HG03139 (cell line): ENCODE data around the gene FAM83B.
"Not testable (repeated sequence)": the region's sequence is repeated elsewhere in the genome, so short reads cannot be mapped to it uniquely, and the experiment has no call there.

ENCODE experiments used
- ATAC-seq: cut with Tn5 transposase; IDR thresholded peaks from one replicate; pipeline ENCODE4 v1.9.1; 2021; ENCODE audit not compliant: unreplicated experiment

FAM83B gene

DNA sequence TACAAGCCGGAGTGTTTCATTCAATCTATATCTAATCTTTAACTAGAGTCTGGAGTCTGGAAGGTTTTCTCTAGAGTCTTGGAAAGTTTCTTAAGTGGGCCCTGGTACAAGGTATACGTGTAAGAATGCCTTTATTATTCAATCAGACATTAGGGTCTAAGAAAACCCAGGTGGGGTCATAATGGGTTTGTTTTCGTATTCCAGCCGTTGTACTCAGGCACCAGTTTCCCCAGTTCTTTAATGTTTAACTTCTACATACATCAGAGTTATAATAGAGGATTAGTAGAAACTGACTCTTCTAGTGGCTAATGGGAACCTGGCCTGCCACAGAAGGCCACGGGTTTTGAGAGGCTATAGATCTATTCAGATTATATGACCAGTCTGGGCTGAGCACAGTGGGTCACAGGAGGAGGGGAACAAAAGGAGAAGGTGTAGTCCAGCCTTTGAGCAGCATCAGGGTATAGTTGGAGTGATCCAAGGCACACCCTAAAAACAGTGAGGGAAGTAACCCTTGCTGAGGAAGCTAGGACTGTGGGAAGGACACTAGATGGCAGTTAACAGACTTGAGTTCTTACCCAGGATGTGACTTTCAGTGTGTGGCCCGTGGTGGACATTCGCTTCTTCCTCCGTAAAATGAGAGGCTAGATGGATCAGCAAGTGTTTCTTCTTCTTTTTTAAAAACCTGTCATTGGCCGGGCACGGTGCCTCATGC lies 15.5 kb downstream of the FAM83B start:
- no peak for ATAC-seq

DNA sequence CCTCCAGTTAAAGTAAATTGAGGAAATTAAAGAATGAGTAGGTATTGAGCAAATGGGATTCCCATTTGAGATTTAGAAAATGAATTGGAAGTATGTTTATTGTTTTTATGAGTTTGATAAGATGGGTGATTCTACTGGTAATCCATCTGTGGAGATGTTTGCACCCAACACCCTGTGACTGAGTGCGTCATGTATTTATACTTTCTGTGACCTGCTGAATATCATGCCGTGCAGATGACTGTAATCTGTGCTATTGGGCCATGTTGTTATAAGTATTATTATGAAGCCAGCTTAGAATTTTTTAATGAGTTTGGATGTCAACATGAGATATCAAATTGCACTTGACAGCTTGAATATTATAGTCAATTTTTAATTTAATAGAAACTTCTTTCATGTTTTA lies 17.7 kb downstream of the FAM83B start:
- no peak for ATAC-seq

- no peak for ATAC-seq
Observed at GRCh38 chr6:54865091-54865631, 18.6 kb downstream of the FAM83B start.

DNA sequence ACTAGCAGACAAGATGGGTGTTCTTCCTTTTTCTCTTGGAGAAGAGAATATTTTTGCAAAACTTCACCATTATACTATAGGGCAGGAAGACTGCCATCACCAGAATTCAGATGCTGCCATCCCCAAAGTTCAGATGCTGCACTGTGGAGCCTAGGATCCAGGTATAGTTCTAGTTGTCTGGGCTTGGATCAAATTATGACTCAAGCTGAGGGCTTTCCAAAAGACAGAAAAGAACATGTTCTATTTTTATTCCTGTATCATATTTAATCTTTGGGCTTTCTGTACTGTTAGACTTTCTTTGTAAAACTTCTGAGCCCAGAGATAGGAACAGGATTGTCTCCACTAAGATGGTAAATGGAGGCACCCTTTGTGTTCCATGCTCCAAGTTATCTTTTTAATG lies 22.0 kb downstream of the FAM83B start:
- no peak for ATAC-seq

DNA sequence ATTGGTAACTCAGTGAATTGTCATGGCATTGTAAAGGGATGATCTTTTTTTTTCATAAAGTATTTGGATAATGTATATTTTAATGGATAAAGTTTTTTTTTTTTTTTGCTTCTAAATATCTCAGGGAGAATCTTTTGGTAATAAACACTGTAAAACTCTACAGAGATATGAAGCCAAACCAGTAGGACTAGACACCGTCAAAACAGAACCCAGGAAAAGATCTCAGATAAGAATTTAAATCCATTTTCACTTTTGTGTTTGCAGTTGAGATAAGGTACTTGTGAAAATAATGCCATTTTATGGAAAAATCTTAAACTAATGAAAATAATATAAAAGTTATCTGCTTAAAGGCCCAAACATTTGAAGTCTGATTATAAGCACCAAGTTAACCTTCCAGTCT lies 27.0 kb downstream of the FAM83B start:
- no peak for ATAC-seq

GRCh38 chr6:54874349-54875048 lies 27.9 kb downstream of the FAM83B start:
- no peak for ATAC-seq

GRCh38 chr6:54875539-54875938 lies 29.0 kb downstream of the FAM83B start:
- no peak for ATAC-seq

DNA sequence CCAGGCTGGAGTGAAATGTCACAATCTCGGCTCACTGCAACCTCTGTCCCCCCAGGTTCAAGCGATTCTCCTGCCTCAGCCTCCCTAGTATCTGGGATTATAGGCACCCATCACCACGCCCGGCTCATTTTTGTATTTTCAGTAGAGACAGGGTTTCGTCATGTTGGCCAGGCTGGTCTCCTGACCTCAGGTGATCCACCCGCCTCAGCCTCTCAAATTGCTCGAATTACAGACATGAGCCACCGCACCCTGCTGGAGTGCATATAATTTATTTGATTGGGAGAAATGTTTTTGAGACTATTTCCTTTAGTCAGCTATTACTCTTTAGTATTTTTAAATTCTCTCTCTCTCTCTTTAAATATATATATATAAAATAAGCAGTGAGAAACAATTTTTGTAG lies 29.8 kb downstream of the FAM83B start:
- no peak for ATAC-seq

DNA sequence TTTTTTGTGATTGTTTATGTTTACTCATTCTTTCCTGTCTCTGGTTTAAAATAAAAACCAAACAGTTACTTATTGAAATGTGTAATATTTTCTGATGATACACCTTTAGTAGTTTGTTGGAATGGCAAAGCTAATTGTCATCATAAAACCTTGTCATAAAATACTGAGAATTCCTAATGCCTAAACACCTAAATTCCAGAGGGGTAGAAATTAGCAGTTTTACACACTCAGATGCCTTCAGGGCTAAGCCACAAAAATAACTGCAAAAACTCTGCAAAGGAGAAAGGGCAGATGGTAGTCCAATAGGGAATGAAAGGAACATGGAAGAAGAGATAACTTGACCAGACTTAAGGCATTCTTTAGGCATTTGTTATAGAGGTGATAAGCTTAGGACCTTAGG lies 30.3 kb downstream of the FAM83B start:
- no peak for ATAC-seq

DNA sequence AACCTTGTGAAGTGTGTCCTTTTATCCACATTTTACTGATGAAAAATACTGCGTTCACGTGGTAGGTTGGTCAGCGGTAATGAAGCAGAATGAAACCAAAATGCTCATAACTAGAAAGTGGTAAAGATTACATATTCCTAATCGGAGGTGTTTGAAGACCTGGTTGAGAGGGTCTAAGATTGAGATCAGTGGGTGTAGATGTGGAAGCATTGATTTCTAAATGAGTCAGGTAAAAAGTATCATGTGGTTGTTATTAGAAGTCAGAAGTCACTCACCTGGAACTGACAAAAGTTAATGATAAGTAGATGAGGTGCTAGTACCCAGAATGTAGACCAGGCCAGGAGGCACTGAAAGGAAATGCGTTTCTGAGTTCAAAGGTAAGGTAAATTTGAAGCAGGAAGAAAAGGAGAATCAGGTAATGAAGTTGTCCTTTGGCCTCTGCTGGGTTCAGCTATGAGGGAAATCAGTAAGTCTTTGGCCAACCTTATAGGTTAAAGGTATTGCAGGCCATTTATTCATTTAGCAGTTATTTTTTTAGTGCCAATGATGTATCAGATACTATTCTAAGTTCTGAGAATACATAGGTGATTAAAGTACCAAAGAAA lies 31.2 kb downstream of the FAM83B start:
- no peak for ATAC-seq

- no peak for ATAC-seq
Observed at GRCh38 chr6:54878718-54879117, 32.1 kb downstream of the FAM83B start.

DNA sequence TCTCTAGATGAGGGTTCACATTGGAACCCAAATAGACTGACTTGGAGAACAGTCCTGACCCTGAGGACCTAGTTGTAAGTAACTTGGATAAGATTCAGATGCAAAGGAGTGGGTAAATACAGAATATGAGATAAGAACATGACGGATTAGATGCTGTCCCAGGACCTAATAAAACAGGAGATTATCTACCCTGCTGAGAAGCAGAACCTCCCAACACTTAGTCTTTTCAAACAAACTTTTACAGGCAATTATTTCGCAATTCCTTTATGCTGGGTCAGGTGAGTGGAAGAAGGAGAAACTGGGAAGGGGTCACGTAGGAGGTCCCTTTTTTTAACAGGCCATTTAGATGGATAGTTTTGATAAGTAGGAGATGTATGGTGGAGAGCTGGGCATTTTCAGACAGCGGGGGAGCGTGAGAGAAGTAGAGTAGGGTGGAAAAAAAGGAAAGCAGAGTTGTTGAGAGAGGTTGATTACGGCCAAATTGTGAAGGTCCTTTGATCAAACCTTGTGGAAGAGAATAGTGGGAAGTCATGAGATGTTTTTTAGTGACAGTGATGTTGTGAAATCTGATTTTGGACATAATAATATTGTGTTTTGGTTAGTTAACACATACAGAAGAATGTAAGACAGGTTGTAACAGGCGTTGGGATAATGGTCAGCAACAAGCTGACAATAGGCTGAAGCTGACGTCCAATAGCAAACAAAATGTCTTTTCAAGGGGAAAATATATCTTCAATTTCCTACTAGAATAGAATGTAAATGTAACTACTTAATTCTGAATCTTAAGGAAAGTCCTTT lies 32.8 kb downstream of the FAM83B start:
- no peak for ATAC-seq

GRCh38 chr6:54881067-54881730 lies 34.6 kb downstream of the FAM83B start:
- no peak for ATAC-seq

DNA sequence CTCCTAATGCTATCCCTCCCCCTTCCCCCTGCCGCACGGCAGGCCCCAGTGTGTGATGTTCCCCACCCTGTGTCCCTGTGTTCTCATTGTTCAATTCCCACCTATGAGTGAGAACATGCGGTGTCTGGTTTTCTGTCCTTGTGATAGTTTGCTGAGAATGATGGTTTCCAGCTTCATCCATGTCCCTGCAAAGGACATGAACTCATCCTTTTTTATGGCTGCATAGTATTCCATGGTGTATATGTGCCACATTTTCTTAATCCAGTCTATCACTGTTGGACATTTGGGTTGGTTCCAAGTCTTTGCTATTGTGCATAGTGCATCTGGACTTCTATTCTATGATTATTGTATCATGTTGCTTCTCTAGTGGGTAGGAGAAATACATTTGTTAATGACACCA lies 35.3 kb downstream of the FAM83B start:
- ATAC-seq = not testable (repeated sequence)

DNA sequence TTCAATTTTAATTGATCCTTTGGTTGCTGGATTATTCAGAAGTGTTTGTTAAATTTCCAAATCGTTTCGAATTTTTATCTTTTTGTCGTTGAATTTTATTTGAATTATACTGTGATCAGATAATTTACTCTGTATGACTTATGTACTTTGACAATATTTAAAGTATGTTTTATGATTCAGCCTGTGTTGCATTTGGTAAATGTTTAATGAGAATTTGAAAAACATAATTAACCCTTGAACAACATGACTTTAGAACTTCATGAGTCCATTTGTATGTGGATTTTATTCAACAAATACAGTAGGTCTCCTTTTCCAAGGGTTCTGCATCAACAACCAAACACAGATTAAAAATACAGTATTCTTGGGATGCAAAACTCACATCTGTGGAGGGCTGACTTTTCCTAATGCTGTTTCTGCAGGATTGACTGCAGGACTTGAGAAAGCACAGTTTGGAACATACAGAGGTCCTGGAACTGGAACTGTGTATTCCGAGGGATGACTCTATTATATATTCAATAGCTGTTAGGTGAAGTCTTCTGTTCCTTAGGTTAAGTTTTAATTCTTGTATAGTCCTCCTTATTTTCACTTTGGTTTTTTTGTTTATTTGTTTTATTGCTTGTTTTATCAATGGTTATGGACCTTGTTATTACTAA lies 40.5 kb downstream of the FAM83B start:
- no peak for ATAC-seq

- ATAC-seq = no peak
Observed at GRCh38 chr6:54891536-54891935, 45.0 kb downstream of the FAM83B start.

DNA sequence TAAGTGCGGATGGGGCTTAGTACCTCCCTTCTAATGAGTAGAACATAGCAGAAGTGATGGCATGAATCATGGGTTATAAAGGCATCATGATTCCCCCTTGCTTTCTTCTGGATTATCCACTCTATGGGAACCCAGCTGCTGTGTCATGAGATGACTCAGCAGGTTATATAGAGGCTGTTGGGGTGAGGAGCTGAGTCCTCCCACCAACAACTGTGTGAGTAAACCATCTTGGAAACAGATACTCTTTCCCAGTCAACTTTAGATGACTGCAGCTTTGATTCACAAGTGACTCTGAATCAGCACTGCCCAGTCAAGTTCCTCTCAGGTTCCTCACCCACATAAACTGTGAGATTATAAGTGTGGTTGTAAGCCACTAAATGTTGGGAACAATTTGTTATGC lies 46.3 kb downstream of the FAM83B start:
- ATAC-seq = no peak

DNA sequence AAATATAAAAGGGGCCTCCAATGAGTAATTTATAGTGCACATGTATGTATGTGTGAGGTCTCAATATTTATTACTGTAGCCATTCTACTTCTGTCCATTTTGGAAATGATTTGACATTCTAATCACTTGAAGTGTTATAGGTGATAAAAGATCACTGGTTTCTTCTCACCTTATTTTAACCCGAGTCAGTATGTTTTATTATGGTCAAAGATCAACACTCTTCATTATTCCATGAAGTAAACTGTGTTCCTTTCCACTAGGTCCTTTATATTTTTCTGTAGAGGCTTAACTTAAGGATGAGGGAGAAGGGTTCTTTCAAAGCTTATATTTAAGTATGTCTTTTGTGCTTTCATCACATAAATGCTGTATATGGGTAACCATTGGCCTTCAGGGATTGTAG lies 47.2 kb downstream of the FAM83B start:
- ATAC-seq = no peak

- no peak for ATAC-seq
Observed at GRCh38 chr6:54896302-54896701, 49.7 kb downstream of the FAM83B start.

GRCh38 chr6:54897462-54898189 lies 51.1 kb downstream of the FAM83B start:
- ATAC-seq = no peak
